Lung (tissue), 12 donors: ENCODE data around the gene EXOSC10. TPM values are rescaled to one million over a fixed set of nuclear protein-coding genes. Genes with fewer than 3 reads are reported as not detected.

Experiments
- ATAC-seq: fragments of 200-7000 bp; cut with Tn5 transposase; one replicate; pipeline ENCODE4 v1.9.1; 2020; ENCODE audit warnings: moderate number of reproducible peaks; ENCODE audit not compliant: insufficient read depth, low FRiP score
- DNase-seq, 3 donors: peaks; one replicate each; pipeline ENCODE4 v3.0.0-alpha.2; 2013 to 2017
- H3K27ac ChIP-seq, 2 donors: one replicate each; pipeline ENCODE4 v1.5.1; 2013; ENCODE audit warnings: mild to moderate bottlenecking in 2 of 2, moderate library complexity in 2 of 2, control low read depth in 1 of 2, inconsistent platforms in 1 of 2, low read depth in 1 of 2, low read length in 1 of 2
- H3K27me3 ChIP-seq, 3 donors: one replicate each; pipeline ENCODE4 v1.5.1; 2013; ENCODE audit warnings: low read length in 2 of 3; ENCODE audit not compliant: control insufficient read depth in 3 of 3, insufficient read depth in 3 of 3
- H3K36me3 ChIP-seq, 4 donors: one replicate each; pipeline ENCODE4 v1.5.1; 2013; ENCODE audit warnings: low read length in 4 of 4, mild to moderate bottlenecking in 1 of 4, moderate library complexity in 1 of 4; ENCODE audit not compliant: control insufficient read depth in 4 of 4, insufficient read depth in 4 of 4
- H3K4me1 ChIP-seq, 5 donors: one replicate each; pipeline ENCODE4 v1.5.1; 2013; ENCODE audit warnings: low read length in 5 of 5, mild to moderate bottlenecking in 2 of 5, moderate library complexity in 1 of 5; ENCODE audit not compliant: control insufficient read depth in 5 of 5, insufficient read depth in 5 of 5
- H3K4me3 ChIP-seq: one replicate; pipeline ENCODE4 v1.5.1; 2013; ENCODE audit warnings: mild to moderate bottlenecking, control low read depth, moderate library complexity
- H3K9ac ChIP-seq, 2 donors: one replicate each; pipeline ENCODE4 v1.5.1; 2013; ENCODE audit warnings: low read length in 2 of 2, control low read depth in 1 of 2; ENCODE audit not compliant: insufficient read depth in 1 of 2
- H3K9me3 ChIP-seq, 4 donors: one replicate each; pipeline ENCODE4 v1.5.1; 2013; ENCODE audit warnings: low read length in 3 of 4, mild to moderate bottlenecking in 1 of 4, moderate library complexity in 1 of 4; ENCODE audit not compliant: control insufficient read depth in 4 of 4, insufficient read depth in 3 of 4
- WGBS, 2 donors: extraction: QIAGEN DNeasy Blood & Tissue Kit; methylation state at CpG; one replicate each; pipeline ENCODE4 v1.1.7; 2013; 5-methylcytosine and 5-hydroxymethylcytosine counted together
- polyA plus RNA-seq, 2 donors: library from polyadenylated mRNA; stranded (reverse); fragments of 200-250 nt; gene quantifications; one replicate each; pipeline ENCODE4 v1.2.1, GENCODE V29; 2013
- total RNA-seq, 2 donors: library from RNA; depleted of rRNA in 1 of 2; stranded (reverse); fragments of >200 nt in 1 of 2; gene quantifications; one replicate each; pipeline ENCODE4 v1.2.1, GENCODE V29; 2014 to 2021
- TF ChIP-seq, protein P1 (sequence below): IDR thresholded peaks from 2 replicates; pipeline ENCODE4 v1.5.1; 2012; ENCODE audit warnings: mild to moderate bottlenecking; ENCODE audit errors: control extremely low read depth, extremely low read depth
- donor health status: control.
- donor health status: control.
- donor health status: Bipolar disorder and iron deficiency.
- donor health status: healthy.
- donor health status: DM: yes; HTN: yes; CAD: no.

The EXOSC10 gene
- total and polyA plus RNA-seq, 4 donors, result 29.0 to 75.1 (median 42.3) TPM

DNA sequence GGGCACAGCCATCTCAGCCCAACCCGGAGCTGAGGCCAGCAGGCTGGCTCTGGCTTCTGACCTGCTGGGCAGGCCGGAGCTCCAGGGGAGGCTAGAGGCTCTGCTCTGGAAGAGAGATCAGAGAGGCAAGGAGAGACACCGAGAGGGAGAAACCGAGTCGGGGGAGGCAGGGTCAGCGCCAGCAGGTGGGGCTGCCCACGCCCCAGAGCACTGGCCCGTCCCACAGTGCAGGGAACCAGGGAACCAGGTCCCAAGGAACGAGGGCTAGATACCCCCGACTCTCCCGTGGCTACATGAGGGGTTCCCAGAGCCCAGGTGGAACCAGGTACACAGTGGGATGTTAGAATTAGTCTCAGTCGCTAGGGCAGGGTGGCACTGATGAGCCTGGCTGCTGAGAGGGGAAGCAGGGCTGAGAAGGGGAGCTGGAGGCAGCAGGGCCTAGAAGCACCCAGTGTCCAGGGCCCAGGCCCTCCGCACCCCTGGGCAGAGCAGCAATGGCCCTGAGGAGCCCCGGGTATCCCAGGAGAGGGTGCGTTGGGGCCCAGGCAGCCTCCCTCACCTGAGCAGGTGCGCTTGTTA, 54.7 kb downstream of the EXOSC10 start:
- Histone ChIP-seq H3K9ac (no peak overlapping the region), H3K4me3 (no peak overlapping the region), H3K9me3 (no peaks in the 10 kb centered on the region), H3K4me1 (no peaks in the 10 kb centered on the region), H3K27me3 (no peaks in the 10 kb centered on the region), H3K27ac (no peak overlapping the region), H3K36me3 (no peaks in the 10 kb centered on the region)
- TF ChIP-seq, protein P1, sequence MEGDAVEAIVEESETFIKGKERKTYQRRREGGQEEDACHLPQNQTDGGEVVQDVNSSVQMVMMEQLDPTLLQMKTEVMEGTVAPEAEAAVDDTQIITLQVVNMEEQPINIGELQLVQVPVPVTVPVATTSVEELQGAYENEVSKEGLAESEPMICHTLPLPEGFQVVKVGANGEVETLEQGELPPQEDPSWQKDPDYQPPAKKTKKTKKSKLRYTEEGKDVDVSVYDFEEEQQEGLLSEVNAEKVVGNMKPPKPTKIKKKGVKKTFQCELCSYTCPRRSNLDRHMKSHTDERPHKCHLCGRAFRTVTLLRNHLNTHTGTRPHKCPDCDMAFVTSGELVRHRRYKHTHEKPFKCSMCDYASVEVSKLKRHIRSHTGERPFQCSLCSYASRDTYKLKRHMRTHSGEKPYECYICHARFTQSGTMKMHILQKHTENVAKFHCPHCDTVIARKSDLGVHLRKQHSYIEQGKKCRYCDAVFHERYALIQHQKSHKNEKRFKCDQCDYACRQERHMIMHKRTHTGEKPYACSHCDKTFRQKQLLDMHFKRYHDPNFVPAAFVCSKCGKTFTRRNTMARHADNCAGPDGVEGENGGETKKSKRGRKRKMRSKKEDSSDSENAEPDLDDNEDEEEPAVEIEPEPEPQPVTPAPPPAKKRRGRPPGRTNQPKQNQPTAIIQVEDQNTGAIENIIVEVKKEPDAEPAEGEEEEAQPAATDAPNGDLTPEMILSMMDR, result no peak
- no peak for DNase-seq
- no peak for ATAC-seq
- WGBS, 2 donors, result 83 to 88% methylated on average over 16 of the region's 16 CpGs

DNA sequence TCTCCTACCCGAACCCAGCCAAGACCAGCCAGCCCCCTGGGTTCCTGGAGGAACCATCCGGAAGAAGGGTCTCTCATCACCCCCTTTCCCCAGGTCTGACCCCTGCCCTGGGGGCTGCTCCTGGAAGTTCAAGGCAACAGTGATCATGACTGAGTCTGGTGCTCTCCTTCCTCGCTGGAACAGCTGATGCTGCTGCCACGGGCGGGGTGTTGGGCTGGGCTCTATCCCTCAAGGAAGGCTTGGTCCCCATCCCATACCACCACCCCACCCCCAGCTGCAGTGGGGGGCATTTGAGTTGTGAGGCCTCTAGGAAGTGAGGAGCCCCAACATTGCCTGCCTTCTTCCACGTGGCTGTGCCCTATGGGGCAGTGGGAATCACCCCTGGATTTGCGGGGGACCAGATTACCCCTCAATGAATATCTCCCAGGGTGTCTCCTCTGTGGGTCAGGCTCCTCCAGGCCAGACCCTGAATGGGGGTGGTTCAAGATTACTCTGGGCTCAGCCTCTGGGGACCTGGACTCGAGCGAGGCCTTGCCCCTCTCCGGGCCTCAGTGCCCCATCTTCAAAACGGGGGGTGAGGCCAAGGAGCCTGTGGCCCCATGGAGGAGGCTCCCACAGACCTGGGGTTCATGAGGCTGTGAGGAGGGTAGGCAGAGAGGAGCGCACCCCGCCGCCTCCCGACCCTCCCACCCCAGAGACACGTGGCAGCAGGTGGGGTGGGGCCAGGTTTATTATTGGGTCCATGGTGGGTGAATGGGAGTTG, 55.4 kb downstream of the EXOSC10 start:
- Histone ChIP-seq H3K4me3 (no peak overlapping the region), H3K4me1 (no peaks in the 10 kb centered on the region), H3K27ac (no peak overlapping the region), H3K27me3 (no peaks in the 10 kb centered on the region), H3K9me3 (no peaks in the 10 kb centered on the region), H3K9ac (no peak overlapping the region), H3K36me3 (no peaks in the 10 kb centered on the region)
- DNase-seq (no peak), ATAC-seq (no peak)
- WGBS, 2 donors, result 78 to 85% methylated on average over 16 of the region's 16 CpGs
- TF ChIP-seq, protein P1, result no peak

DNA sequence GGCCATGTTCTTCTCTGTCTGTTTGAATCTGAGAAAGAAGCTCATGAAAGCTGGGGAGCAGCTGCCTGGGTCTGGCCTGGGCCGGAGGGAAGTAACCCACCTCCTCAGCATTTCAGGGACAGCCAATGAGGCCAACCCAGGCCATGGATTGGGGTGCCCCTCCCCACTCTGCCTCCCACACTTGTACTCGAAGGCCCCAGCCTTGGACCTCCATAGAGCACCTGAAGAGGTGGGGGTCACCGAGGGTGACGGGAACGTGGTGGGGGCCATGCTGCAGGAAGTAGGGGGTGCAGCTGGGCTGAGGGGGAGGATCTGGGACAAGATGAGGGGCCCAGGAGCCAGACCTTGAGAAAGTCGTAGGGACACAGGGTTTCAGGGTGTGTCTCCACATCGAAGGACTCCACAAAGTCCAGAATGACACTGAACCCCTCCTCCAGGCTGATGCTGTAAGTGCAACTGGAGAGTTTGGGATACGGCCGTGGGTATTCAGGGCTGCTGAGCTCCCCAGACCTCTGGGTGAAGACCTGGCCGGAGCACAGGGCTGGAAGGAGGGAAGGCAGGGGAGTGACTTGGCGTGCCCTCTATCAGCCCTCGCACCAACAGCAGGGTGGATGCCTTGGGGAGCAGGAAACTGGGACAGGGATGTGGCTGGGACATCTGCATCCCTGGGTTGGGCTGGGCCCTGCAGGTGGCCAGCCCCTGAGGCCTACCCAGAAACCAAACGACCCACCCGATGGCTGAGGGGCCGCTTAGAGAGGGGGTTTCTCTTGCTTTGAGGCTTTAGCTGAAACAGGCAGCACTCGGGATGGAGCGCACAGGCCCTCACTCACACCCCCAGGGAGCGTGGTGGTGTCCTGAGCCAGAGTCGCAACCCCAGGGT, 56.4 kb downstream of the EXOSC10 start:
- Histone ChIP-seq H3K4me3 (no peak overlapping the region), H3K27ac (no peak overlapping the region), H3K36me3 (no peaks in the 10 kb centered on the region), H3K9ac (no peak overlapping the region), H3K4me1 (no peaks in the 10 kb centered on the region), H3K27me3 (no peaks in the 10 kb centered on the region), H3K9me3 (no peaks in the 10 kb centered on the region)
- DNase-seq (no peak), ATAC-seq (no peak)
- TF ChIP-seq, protein P1, result no peak
- WGBS, 2 donors, result 78 to 80% methylated on average over 19 of the region's 19 CpGs
